C4-2B (cell line): ENCODE data around the gene GRID1.

Experiments used
- CTCF ChIP-seq: fragments of 450-650 bp; conservative IDR thresholded peaks from 2 replicates; pipeline ENCODE4 v1.5.1; 2017; ENCODE audit warnings: mild to moderate bottlenecking
- ZFX ChIP-seq: fragments of 450-650 bp; IDR thresholded peaks from 2 replicates; pipeline ENCODE4 v1.6.1; 2017

GRCh38 chr10:85925201-85925750, 441.3 kb downstream of the GRID1 start:
- no peak for TF ChIP-seq CTCF
- no peak for TF ChIP-seq ZFX
